Activated CD4-positive, alpha-beta T cell treated with anti-CD3 and anti-CD28 coated beads, Interleukin-2, amount 50 U/mL, for 16 hours (primary cell): ENCODE results near the gene C5.
A peak's percentile ranks its signal among the peaks of the same experiment; 100 is the strongest.

Source experiments
- DNase-seq: peaks from one replicate; pipeline ENCODE4 v3.0.0-alpha.2; 2020

Gene C5

GRCh38 chr9:120938851-120939250 is 111.2 kb downstream of the C5 start:
- no peak for DNase-seq

GRCh38 chr9:120937596-120937995 is 112.5 kb downstream of the C5 start:
- DNase-seq = no peak

- DNase-seq = no peak
Measured at GRCh38 chr9:120937127-120937526, 112.9 kb downstream of the C5 start.

GRCh38 chr9:120936764-120937122 is 113.3 kb downstream of the C5 start:
- DNase-seq = no peak

GRCh38 chr9:120936011-120936763 is 113.9 kb downstream of the C5 start:
- peak; percentile 93 for DNase-seq

GRCh38 chr9:120935383-120935857 is 114.7 kb downstream of the C5 start:
- no peak for DNase-seq

GRCh38 chr9:120934281-120934680 is 115.8 kb downstream of the C5 start:
- no peak for DNase-seq

- no peak for DNase-seq
Measured at GRCh38 chr9:120933310-120934055, 116.6 kb downstream of the C5 start.

- DNase-seq = no peak
Measured at GRCh38 chr9:120932086-120932823, 117.8 kb downstream of the C5 start.

GRCh38 chr9:120931231-120932085 is 118.6 kb downstream of the C5 start:
- peak; percentile 87 for DNase-seq

GRCh38 chr9:120929229-120929791 is 120.8 kb downstream of the C5 start:
- DNase-seq = no peak

GRCh38 chr9:120928483-120929228 is 121.4 kb downstream of the C5 start:
- peak; percentile 85 for DNase-seq

GRCh38 chr9:120928015-120928482 is 122.0 kb downstream of the C5 start:
- DNase-seq = peak; percentile 53

- DNase-seq = peak; percentile 83
Measured at GRCh38 chr9:120927269-120928014, 122.6 kb downstream of the C5 start.

- peak; percentile 67 for DNase-seq
Measured at GRCh38 chr9:120926397-120926928, 123.6 kb downstream of the C5 start, which contains the start of gene TRAF1. TSS of gene TRAF1 (minus strand) at chr9:120926796. CDS start at chr9:120926075, 721 bp downstream.

- peak; percentile 91 for DNase-seq
Measured at GRCh38 chr9:120925535-120926396, 124.3 kb downstream of the C5 start.

GRCh38 chr9:120924698-120925534 is 125.2 kb downstream of the C5 start:
- peak; percentile 56 for DNase-seq
